Naive thymus-derived CD8-positive, alpha-beta T cell (primary cell): ENCODE data around the gene CACNG8. TPM values are rescaled to one million over a fixed set of nuclear protein-coding genes. Genes with fewer than 3 reads are reported as not detected.

Experiments used
- ATAC-seq, 2 donors: fragments of 150-1000 bp; cut with Tn5 transposase in 1 of 2; sonication (Bioruptor Pico), chemical (Tn5 transposase) in 1 of 2; 1 replicate in 1 of 2; 2 replicates in 1 of 2; pipeline ENCODE4 v1.10.0; 2021; ENCODE audit warnings: mild to moderate bottlenecking in 2 of 2, moderate library complexity in 2 of 2
- POLR2A ChIA-PET: fragments of 350-600 bp; sonication (Branson Sonifier 250); formaldehyde crosslinking; loops from one replicate; lab custom pipeline; 2021; ENCODE audit warnings: antibody characterized with exemption; lab: Charles Lee
- DNase-seq, 10 donors: peaks; one replicate each; pipeline versions ENCODE4 v3.0.0 to v3.0.0-alpha.2; 2020 to 2022
- H3K27ac Mint-ChIP-seq, 10 donors: one replicate each; pipeline ENCODE4 v1.8.0; 2020 to 2022; ENCODE audit warnings: mild to moderate bottlenecking in 10 of 10, mixed read lengths in 10 of 10, moderate library complexity in 4 of 10, inconsistent platforms in 1 of 10
- H3K27me3 Mint-ChIP-seq, 5 donors: one replicate each; pipeline ENCODE4 v1.8.0; 2021 to 2022; ENCODE audit warnings: mixed read lengths in 5 of 5
- H3K36me3 Mint-ChIP-seq, 3 donors: one replicate each; pipeline ENCODE4 v1.8.0; 2020 to 2022; ENCODE audit warnings: mixed read lengths in 3 of 3, mild to moderate bottlenecking in 2 of 3, inconsistent platforms in 1 of 3
- H3K4me1 Mint-ChIP-seq, 4 donors: one replicate each; pipeline ENCODE4 v1.8.0; 2021 to 2022; ENCODE audit warnings: mixed read lengths in 4 of 4
- H3K4me3 Mint-ChIP-seq, 10 donors: one replicate each; pipeline ENCODE4 v1.8.0; 2020 to 2022; ENCODE audit warnings: mild to moderate bottlenecking in 10 of 10, mixed read lengths in 10 of 10, moderate library complexity in 6 of 10, inconsistent platforms in 1 of 10
- H3K9me3 Mint-ChIP-seq, 9 donors: one replicate each; pipeline ENCODE4 v1.8.0; 2020 to 2022; ENCODE audit warnings: mixed read lengths in 9 of 9, mild to moderate bottlenecking in 3 of 9, inconsistent platforms in 1 of 9, moderate library complexity in 1 of 9
- polyA plus RNA-seq, 3 donors: library from polyadenylated mRNA; unstranded; fragments of 300-500 nt; fragmentation: Illumina TruSeq; gene quantifications; one replicate each; pipeline ENCODE4 v1.2.3, GENCODE V29; 2021
- total RNA-seq, 8 experiments: library from RNA in 2 of 8; stranded (reverse) in 2 of 8; gene quantifications; one replicate each; pipeline ENCODE4 v1.2.3 and lab custom pipeline; 2021 to 2026

The CACNG8 gene
- total and polyA plus RNA-seq, 5 experiments from 2014 or later: not detected

DNA sequence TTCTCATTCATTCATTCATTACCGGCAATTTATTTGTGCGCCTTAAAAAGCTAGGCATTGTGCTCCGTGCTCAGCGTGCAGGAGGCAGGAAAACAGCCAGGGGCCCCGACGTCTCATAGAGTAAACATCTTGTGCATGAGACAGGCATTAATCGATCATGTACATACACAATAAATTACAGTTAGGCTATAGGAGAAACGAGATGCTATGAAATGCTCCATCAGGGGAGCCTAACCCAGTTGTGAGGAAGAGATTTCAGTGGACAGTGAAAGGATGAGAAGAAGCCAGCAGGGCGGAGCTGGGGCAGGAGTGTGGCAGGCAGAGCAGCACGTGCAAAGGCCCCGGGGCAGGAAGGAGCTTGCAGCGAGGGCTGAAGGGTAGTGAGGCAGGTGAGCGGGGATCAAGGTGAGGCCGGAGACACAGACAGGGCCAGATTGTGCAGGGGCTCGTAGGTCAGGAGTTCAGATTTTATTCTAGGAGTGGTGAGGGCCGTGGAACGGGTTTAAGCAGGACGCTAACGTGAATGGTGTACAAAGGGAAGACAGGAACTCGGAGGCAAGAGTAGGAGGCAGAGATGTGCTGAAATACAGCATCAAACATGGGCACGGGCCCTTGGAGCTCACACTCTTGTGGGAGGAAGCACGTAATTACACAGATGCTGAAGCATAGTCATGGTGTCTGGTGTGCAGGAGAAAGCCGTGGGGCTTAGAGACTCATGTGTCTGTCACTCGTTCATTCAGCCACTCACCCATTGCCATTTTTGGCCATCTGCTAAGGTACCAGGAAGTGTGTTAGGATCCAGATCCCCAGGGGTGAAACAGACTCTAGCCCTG, 20.9 kb downstream of the CACNG8 start:
- POLR2A ChIA-PET: no interaction called here
- Mint-ChIP-seq H3K27ac (no peak overlapping the region), H3K9me3 (peaks cover 0 to 16% (median 9%) of the 10 kb centered on the region in 9 donors), H3K4me1 (peaks cover 20 to 30% (median 22%) of the 10 kb centered on the region in 4 donors), H3K4me3 (no peak overlapping the region), H3K27me3 (peaks cover 17 to 31% (median 29%) of the 10 kb centered on the region in 5 donors), H3K36me3 (peaks cover 0 to 19% (median 17%) of the 10 kb centered on the region in 3 donors)
- no peak for DNase-seq
- no peak for ATAC-seq

GRCh38 chr19:53985863-53986262, 23.1 kb downstream of the CACNG8 start:
- Mint-ChIP-seq H3K36me3 (peaks cover 0 to 3% (median 2%) of the 10 kb centered on the region in 3 donors), H3K27me3 (peaks cover 6 to 21% (median 12%) of the 10 kb centered on the region in 5 donors), H3K4me1 (peaks cover 2 to 8% (median 6%) of the 10 kb centered on the region in 4 donors), H3K4me3 (no peak overlapping the region), H3K27ac (no peak overlapping the region), H3K9me3 (peaks cover 0 to 7% (median 3%) of the 10 kb centered on the region in 9 donors)
- ATAC-seq (no peak), DNase-seq (no peak)
- POLR2A ChIA-PET: interaction anchor here (0.7 kb wide), 1 partner anchor 43 kb away, joined by 3 read pairs; no protein-coding TSS in a partner anchor

DNA sequence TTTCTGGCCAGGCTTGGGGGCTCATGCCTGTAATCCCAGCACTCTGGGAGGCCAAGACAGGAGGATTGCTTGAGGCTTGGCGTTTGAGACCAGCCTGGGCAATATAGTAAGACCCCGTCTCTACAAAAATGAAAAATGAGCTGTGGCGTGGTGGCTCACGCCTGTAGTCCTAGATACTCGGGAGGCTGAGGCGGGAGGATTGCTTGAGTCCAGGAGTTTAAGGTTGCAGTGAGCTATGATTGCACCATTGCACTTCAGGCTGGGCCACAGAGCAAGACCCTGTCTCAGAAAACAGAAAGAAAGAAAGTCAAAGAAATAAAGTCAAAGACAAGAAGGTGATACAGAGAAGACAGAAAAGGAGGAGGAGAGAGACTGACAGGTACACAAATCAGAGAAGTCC, 26.2 kb downstream of the CACNG8 start:
- H3K4me3 Mint-ChIP-seq: peak overlapping the region in 1 of 10 donors; percentile 4
- POLR2A ChIA-PET: no interaction called here

GRCh38 chr19:53989600-53990533, 27.1 kb downstream of the CACNG8 start:
- POLR2A ChIA-PET: no interaction called here

More for the DNA sequence above, 26.2 kb downstream of the CACNG8 start:
- H3K9me3 Mint-ChIP-seq: peaks cover 0 to 3% (median 0%) of the 10 kb centered on the region in 9 donors
- peaks cover 0 to 4% (median 0%) of the 10 kb centered on the region in 3 donors for H3K36me3 Mint-ChIP-seq
- peaks cover 9 to 32% (median 20%) of the 10 kb centered on the region in 5 donors for H3K27me3 Mint-ChIP-seq
- DNase-seq (no peak), ATAC-seq (no peak)
- peak overlapping the region in 2 of 10 donors; percentile 19 to 21 for H3K27ac Mint-ChIP-seq
- peaks cover 4 to 9% (median 6%) of the 10 kb centered on the region in 4 donors for H3K4me1 Mint-ChIP-seq

GRCh38 chr19:53991224-53992113, 28.7 kb downstream of the CACNG8 start, which contains the start of gene CACNG6:
TSS of gene CACNG6 (plus strand) at chr19:53991637. CDS start at chr19:53992878, 1,241 bp downstream.
- peak within 1 kb of the TSS in 8 of 10 donors; percentile 6 to 77 (median 50) for H3K4me3 Mint-ChIP-seq
- H3K9me3 Mint-ChIP-seq: peaks cover 0 to 3% (median 0%) of the 10 kb centered on the region in 9 donors
- POLR2A ChIA-PET: no interaction called here
- H3K27ac Mint-ChIP-seq: peak within 1 kb of the TSS in 1 of 10 donors; percentile 27
- peaks cover 0 to 4% (median 0%) of the 10 kb centered on the region in 3 donors for H3K36me3 Mint-ChIP-seq
- H3K27me3 Mint-ChIP-seq: peaks cover 20 to 51% (median 45%) of the 10 kb centered on the region in 5 donors
- H3K4me1 Mint-ChIP-seq: peaks cover 4 to 9% (median 6%) of the 10 kb centered on the region in 4 donors
- no peak for ATAC-seq
- DNase-seq: no peak

More at GRCh38 chr19:53989600-53990533, 27.1 kb downstream of the CACNG8 start:
- Mint-ChIP-seq H3K4me1 (peaks cover 4 to 9% (median 6%) of the 10 kb centered on the region in 4 donors), H3K27me3 (peaks cover 13 to 40% (median 29%) of the 10 kb centered on the region in 5 donors), H3K4me3 (peak overlapping the region in 1 of 10 donors; percentile 54), H3K9me3 (peaks cover 0 to 3% (median 0%) of the 10 kb centered on the region in 9 donors), H3K27ac (no peak overlapping the region), H3K36me3 (peaks cover 0 to 4% (median 0%) of the 10 kb centered on the region in 3 donors)
- DNase-seq (no peak), ATAC-seq (no peak)

- Mint-ChIP-seq H3K9me3 (peaks cover 0 to 3% (median 0%) of the 10 kb centered on the region in 9 donors), H3K36me3 (peaks cover 0 to 4% (median 0%) of the 10 kb centered on the region in 3 donors), H3K4me3 (peak overlapping the region in 8 of 10 donors; percentile 6 to 77 (median 50)), H3K27me3 (peaks cover 21 to 52% (median 46%) of the 10 kb centered on the region in 5 donors), H3K4me1 (peaks cover 4 to 9% (median 6%) of the 10 kb centered on the region in 4 donors), H3K27ac (peak overlapping the region in 1 of 10 donors; percentile 27)
- ATAC-seq (no peak), DNase-seq (no peak)
- POLR2A ChIA-PET: no interaction called here
Observed at GRCh38 chr19:53992211-53992610, 29.5 kb downstream of the CACNG8 start.

GRCh38 chr19:53992815-53993214, 30.1 kb downstream of the CACNG8 start:
- Mint-ChIP-seq H3K27ac (no peak overlapping the region), H3K4me1 (peaks cover 4 to 9% (median 6%) of the 10 kb centered on the region in 4 donors), H3K27me3 (peaks cover 26 to 57% (median 52%) of the 10 kb centered on the region in 5 donors), H3K9me3 (peaks cover 0 to 3% (median 0%) of the 10 kb centered on the region in 9 donors), H3K36me3 (peaks cover 0 to 4% (median 0%) of the 10 kb centered on the region in 3 donors), H3K4me3 (peak overlapping the region in 1 of 10 donors; percentile 52)
- ATAC-seq (no peak), DNase-seq (no peak)
- POLR2A ChIA-PET: no interaction called here

DNA sequence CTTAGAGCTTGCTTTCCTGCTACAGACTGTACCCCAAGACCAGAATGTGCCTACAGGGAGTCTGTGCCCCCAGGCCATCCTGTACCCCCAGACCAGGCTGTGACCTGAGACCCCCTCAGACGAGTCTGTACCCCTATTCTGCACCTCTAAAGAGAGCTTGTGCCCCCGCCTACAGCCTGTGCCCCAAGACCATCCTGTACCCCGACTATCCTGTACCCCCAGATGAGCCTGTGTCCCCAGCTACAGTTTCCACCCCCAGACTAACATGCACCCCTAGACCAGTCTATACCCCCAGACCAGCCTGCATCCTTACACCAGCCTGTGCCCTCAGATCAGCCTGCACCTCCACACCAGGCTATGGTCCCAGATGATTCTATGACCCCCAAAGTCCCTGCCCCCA, 30.7 kb downstream of the CACNG8 start:
- H3K9me3 Mint-ChIP-seq: peaks cover 0 to 3% (median 0%) of the 10 kb centered on the region in 9 donors
- POLR2A ChIA-PET: no interaction called here

GRCh38 chr19:53994811-53995210, 32.1 kb downstream of the CACNG8 start:
- H3K27ac Mint-ChIP-seq: no peak overlapping the region
- no peak overlapping the region for H3K4me3 Mint-ChIP-seq
- H3K9me3 Mint-ChIP-seq: peaks cover 0 to 2% (median 0%) of the 10 kb centered on the region in 9 donors
- POLR2A ChIA-PET: no interaction called here
- H3K4me1 Mint-ChIP-seq: peaks cover 4 to 7% (median 6%) of the 10 kb centered on the region in 4 donors
- peaks cover 0 to 4% (median 0%) of the 10 kb centered on the region in 3 donors for H3K36me3 Mint-ChIP-seq
- DNase-seq (no peak), ATAC-seq (no peak)
- peaks cover 32 to 70% (median 60%) of the 10 kb centered on the region in 5 donors for H3K27me3 Mint-ChIP-seq

More for the DNA sequence above, 30.7 kb downstream of the CACNG8 start:
- no peak for DNase-seq
- no peak for ATAC-seq
- Mint-ChIP-seq H3K36me3 (peaks cover 0 to 4% (median 0%) of the 10 kb centered on the region in 3 donors), H3K27ac (no peak overlapping the region), H3K4me3 (no peak overlapping the region), H3K4me1 (peaks cover 4 to 9% (median 6%) of the 10 kb centered on the region in 4 donors), H3K27me3 (peaks cover 29 to 58% (median 52%) of the 10 kb centered on the region in 5 donors)

DNA sequence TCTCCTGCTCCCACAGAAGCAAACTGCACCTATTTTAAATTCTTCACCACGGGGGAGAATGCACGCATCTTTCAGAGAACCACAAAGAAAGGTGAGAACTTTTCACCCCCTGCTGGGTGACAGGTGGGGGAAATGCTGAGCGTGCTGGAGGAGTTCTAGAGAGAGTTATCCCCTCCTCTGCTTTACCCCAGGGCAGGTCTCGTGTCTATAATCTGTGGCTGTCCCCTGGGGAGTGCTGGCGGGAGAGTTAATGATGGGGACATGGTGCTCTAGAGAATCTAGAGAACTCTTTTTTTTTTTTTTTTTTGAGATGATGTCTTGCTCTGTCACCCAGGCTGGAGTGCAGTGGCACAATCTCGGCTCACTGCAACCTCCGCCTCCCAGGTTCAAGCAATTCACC, 35.5 kb downstream of the CACNG8 start:
- DNase-seq (no peak), ATAC-seq (no peak)
- H3K4me1 Mint-ChIP-seq: no peaks in the 10 kb centered on the region
- H3K36me3 Mint-ChIP-seq: no peaks in the 10 kb centered on the region
- H3K27me3 Mint-ChIP-seq: peaks cover 43 to 85% (median 67%) of the 10 kb centered on the region in 5 donors
- no peak overlapping the region for H3K27ac Mint-ChIP-seq
- H3K4me3 Mint-ChIP-seq: no peak overlapping the region
- peaks cover 0 to 2% (median 0%) of the 10 kb centered on the region in 9 donors for H3K9me3 Mint-ChIP-seq
- POLR2A ChIA-PET: no interaction called here

- Mint-ChIP-seq H3K4me3 (no peak overlapping the region), H3K9me3 (peaks cover 0 to 2% (median 0%) of the 10 kb centered on the region in 9 donors), H3K27ac (no peak overlapping the region), H3K36me3 (no peaks in the 10 kb centered on the region), H3K27me3 (peaks cover 34 to 72% (median 56%) of the 10 kb centered on the region in 5 donors), H3K4me1 (no peaks in the 10 kb centered on the region)
- ATAC-seq (no peak), DNase-seq (no peak)
- POLR2A ChIA-PET: no interaction called here
Observed at GRCh38 chr19:53999694-54000093, 37.0 kb downstream of the CACNG8 start.
